ENCODE data around the gene DEAF1. TPM values are rescaled to one million over a fixed set of nuclear protein-coding genes. Genes with fewer than 3 reads are reported as not detected.

DEAF1 gene
- total RNA-seq, 1 experiment from 2014 or later, result 62.2 TPM

GRCh38 chr11:702462-703461 lies 7.7 kb upstream of the DEAF1 start:
- Mint-ChIP-seq H3K4me3 (no peak overlapping the region), H3K9me3 (no peaks in the 10 kb centered on the region), H3K27ac (no peak overlapping the region), H3K36me3 (0 out of 2 replicates have a peak, but pooled peaks cover 3% of the 10 kb centered on the region), H3K27me3 (ENCODE audit: low read depth) (no peaks in the 10 kb centered on the region), H3K4me1 (peaks cover 17% of the 10 kb centered on the region)
- ATAC-seq (no peak), DNase-seq (ENCODE audit: low spot score) (no peak)
- no peak for TF ChIP-seq ZNF512 (CRISPR knock-in tag; IDR thresholded peaks at IDR 0.05; ENCODE audit: borderline replicate concordance)
- TF ChIP-seq NR3C1 (CRISPR knock-in tag; conservative IDR thresholded peaks at IDR 0.05; ENCODE audit: low read depth), result no peak
- no peak for TF ChIP-seq MXD4 (CRISPR knock-in tag; IDR thresholded peaks at IDR 0.05; ENCODE audit: borderline replicate concordance)
- no peak for TF ChIP-seq USF2 (CRISPR knock-in tag; IDR thresholded peaks at IDR 0.05)
- no peak for TF ChIP-seq ELF4 (CRISPR knock-in tag; IDR thresholded peaks at IDR 0.05; ENCODE audit: low read depth)
- no peak for TF ChIP-seq ZNF263 (CRISPR knock-in tag; IDR thresholded peaks at IDR 0.05; ENCODE audit: low read depth)
- no peak for TF ChIP-seq AR (CRISPR knock-in tag; IDR thresholded peaks at IDR 0.05)
- TF ChIP-seq ZNF281 (CRISPR knock-in tag; IDR thresholded peaks at IDR 0.05), result no peak
- TF ChIP-seq RORB (CRISPR knock-in tag; IDR thresholded peaks at IDR 0.05), result no peak
- TF ChIP-seq CREM (CRISPR knock-in tag; IDR thresholded peaks at IDR 0.05), result no peak
- no peak for TF ChIP-seq PRRX2 (CRISPR knock-in tag; IDR thresholded peaks at IDR 0.05)
- no peak for TF ChIP-seq NR1H2 (CRISPR knock-in tag; IDR thresholded peaks at IDR 0.05)
- no peak for TF ChIP-seq JAZF1 (CRISPR knock-in tag; IDR thresholded peaks at IDR 0.05)
- TF ChIP-seq MAX (CRISPR knock-in tag; IDR thresholded peaks at IDR 0.05), result no peak
- no peak for TF ChIP-seq E2F5 (CRISPR knock-in tag; IDR thresholded peaks at IDR 0.05)
- TF ChIP-seq IRF1 (CRISPR knock-in tag; IDR thresholded peaks at IDR 0.05), result no peak
- no peak for TF ChIP-seq ZBTB21 (CRISPR knock-in tag; IDR thresholded peaks at IDR 0.05; ENCODE audit: borderline replicate concordance)
- ChIA-PET POLR2A (no interaction called here), CTCF (interaction anchor here (1.0 to 1.6 kb wide), 2 partner anchors 20 to 23 kb away, joined by 5 read pairs; no protein-coding TSS in a partner anchor)

Data from WTC11 (cell line).